Measurements from ENCODE around the gene GRK5.

DNA sequence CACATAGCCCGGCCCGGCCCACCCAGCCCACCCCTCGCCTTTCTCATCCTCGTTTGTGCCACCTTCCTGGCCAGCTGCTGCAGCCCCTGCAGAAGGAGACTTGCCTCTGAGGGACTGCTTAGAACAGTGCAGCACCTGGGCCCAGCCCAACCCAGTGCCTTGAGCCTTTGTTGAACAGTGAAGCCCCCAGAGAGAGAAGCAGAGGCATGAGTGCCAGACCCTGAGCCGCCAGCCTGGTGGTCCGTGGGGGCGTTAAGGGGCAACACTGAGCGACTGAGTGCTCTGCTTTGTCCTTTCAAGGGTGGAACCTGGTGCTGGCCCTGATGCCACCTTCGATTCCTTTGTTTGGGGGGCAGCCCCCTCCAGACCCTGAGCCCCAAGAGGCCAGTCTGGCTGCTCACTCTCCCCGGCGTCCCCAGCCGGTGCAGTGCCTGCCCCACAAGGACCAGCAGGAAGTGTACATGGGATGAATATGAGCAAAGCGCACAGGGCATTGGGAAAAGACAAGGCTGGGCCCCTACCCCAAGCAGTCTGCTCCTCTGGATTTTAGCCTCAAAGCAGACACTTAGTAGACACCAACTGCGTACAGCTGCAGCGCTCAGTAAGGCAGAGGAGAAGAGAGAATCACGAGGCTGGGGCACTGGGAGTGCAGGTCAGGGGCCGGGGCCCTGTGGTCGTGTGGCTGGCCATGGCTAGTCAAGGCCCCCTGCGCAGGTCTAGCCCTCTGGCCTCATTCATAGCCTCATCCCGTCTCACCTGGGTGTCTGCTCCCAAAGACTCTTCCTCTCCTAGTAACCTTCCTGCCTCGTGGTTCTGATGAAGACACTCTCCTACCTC lies 239.3 kb downstream of the GRK5 start:
- TF ChIP-seq CTCF (IDR thresholded peaks at IDR 0.05 in 4 of 5, conservative IDR thresholded peaks at IDR 0.05 in 1 of 5) (no peak), POLR2A (IDR thresholded peaks at IDR 0.05) (no peak)
